A673 (cell line): ENCODE results near the gene DPH1.
"Not testable (repeated sequence)": the region's sequence is repeated elsewhere in the genome, so short reads cannot be mapped to it uniquely, and the experiment has no call there.

Experiments
- EZH2 ChIP-seq: fragments of 200-600 bp; sonication (generic); IDR thresholded peaks from 2 replicates; pipeline ENCODE4 v1.6.1; 2017; ENCODE audit warnings: borderline replicate concordance, low read depth, mild to moderate bottlenecking, mixed read lengths, antibody characterized with exemption, low read length; ENCODE audit not compliant: poor library complexity, severe bottlenecking
- TF ChIP-seq, protein P1 (sequence below): fragments of 300-800, 200-600 bp; sonication (generic); conservative IDR thresholded peaks from 2 replicates; pipeline ENCODE4 v1.5.1; 2017; ENCODE audit warnings: low read depth, mild to moderate bottlenecking, antibody characterized with exemption, low read length, moderate library complexity, mixed read lengths

DNA sequence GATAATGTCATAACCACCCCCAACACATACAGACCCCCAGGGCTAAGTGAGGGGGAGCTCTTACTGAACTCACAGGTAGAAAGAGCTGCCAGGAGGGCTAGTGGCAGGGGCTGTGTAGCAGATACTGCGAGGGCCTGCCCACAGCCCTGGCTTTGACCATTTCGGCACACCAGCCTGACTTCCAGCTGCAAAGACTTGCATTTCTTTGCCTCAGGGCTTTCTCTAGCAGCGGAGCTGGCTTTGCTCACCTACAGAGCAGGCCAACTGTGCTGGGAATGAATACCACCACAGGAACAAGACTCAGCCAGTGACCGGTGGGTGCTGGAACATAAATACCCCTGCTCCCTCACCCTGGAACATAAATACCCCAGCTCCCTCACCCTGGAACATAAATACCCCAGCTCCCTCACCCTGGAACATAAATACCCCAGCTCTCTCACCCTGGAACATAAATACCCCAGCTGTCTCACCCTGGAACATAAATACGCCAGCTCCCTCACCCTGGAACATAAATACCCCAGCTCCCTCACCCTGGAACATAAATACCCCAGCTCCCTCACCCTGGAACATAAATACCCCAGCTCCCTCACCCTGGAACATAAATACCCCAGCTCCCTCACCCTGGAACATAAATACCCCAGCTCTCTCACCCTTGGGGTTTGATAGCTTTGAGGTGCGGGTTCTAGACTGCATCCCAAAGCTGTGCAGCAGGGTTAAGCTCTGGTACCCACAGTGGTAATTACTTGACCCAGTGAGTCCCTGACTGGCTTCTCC is 16.5 kb upstream of the DPH1 start:
- TF ChIP-seq, protein P1, sequence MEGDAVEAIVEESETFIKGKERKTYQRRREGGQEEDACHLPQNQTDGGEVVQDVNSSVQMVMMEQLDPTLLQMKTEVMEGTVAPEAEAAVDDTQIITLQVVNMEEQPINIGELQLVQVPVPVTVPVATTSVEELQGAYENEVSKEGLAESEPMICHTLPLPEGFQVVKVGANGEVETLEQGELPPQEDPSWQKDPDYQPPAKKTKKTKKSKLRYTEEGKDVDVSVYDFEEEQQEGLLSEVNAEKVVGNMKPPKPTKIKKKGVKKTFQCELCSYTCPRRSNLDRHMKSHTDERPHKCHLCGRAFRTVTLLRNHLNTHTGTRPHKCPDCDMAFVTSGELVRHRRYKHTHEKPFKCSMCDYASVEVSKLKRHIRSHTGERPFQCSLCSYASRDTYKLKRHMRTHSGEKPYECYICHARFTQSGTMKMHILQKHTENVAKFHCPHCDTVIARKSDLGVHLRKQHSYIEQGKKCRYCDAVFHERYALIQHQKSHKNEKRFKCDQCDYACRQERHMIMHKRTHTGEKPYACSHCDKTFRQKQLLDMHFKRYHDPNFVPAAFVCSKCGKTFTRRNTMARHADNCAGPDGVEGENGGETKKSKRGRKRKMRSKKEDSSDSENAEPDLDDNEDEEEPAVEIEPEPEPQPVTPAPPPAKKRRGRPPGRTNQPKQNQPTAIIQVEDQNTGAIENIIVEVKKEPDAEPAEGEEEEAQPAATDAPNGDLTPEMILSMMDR: not testable (repeated sequence)
- TF ChIP-seq EZH2: not testable (repeated sequence)
